Measurements from ENCODE around the gene METTL22.

Gene METTL22

GRCh38 chr16:8697965-8698364, 76.5 kb downstream of the METTL22 start:
- no peak for DNase-seq

Measured in fibroblast of skin of right biceps (primary cell).